Head of caudate nucleus (tissue), 42 donors: ENCODE data around the gene ANKRA2.
A peak's percentile ranks its signal among the peaks of the same experiment; 100 is the strongest.

Source experiments
- DNase-seq, 42 donors: peaks; one replicate each; pipeline versions ENCODE4 v3.0.0 to v3.0.0-alpha.2; 2020 to 2021; ENCODE audit warnings: mixed read lengths in 7 of 42
- intact Hi-C: fragments of 100-400 bp; cut with DNase I; formaldehyde crosslinking; loops from one replicate; pipeline ENCODE4 v1.15.0; 2022

Gene ANKRA2

GRCh38 chr5:73564018-73564417, 1.4 kb downstream of the ANKRA2 start:
- DNase-seq, result no peak
- intact Hi-C loops, result no loop called here

GRCh38 chr5:73558950-73559349, 6.5 kb downstream of the ANKRA2 start:
- DNase-seq, result no peak
- intact Hi-C loops, result no loop called here

DNA sequence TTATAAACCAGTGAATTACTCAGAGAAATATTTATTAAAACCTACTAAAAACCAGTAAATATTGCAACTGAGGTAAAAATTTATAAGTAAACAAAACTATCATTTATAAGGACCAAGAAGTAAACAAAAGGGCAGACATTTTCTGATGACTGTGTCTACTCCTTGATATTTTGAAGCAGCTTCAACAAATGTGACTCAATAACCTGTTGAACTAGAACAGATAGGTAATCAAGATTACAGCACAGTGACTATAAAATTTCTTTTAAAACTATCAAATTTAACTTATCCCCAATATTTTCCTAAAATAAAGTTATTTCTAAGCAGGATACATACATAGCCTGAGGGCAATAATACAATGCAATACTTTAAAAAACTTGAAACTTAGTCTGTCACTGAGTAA, 12.8 kb downstream of the ANKRA2 start:
- intact Hi-C loops, result no loop called here
- DNase-seq, result no peak

DNA sequence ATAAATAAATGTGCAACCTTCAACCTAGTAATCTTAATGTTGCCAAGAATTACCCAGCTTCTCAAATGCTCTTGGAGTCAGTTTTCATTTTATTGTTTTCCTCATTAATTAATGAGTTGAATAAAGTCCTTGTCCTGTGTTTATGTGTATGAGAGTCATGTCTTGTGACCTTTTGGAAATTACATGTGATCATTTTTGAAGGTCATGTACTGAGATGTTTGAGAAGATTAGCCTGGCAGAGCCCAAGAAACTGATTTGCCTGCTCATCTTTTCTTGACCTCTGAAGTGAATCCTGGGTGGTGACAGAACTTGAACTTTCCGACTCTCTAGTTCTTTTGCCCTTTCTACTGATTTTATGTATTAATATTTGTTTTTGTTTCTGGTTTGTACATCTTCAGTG, 15.4 kb downstream of the ANKRA2 start:
- no peak for DNase-seq
- intact Hi-C loops, result no loop called here

- DNase-seq, result no peak
- intact Hi-C loops, result no loop called here
Observed at GRCh38 chr5:73545403-73545779, 20.0 kb downstream of the ANKRA2 start.

GRCh38 chr5:73544429-73545402, 20.7 kb downstream of the ANKRA2 start:
- intact Hi-C loops, result no loop called here
- no peak for DNase-seq

GRCh38 chr5:73542020-73542419, 23.4 kb downstream of the ANKRA2 start:
- no peak for DNase-seq
- intact Hi-C loops, result no loop called here

GRCh38 chr5:73540192-73540591, 25.2 kb downstream of the ANKRA2 start:
- intact Hi-C loops, result no loop called here
- no peak for DNase-seq

DNA sequence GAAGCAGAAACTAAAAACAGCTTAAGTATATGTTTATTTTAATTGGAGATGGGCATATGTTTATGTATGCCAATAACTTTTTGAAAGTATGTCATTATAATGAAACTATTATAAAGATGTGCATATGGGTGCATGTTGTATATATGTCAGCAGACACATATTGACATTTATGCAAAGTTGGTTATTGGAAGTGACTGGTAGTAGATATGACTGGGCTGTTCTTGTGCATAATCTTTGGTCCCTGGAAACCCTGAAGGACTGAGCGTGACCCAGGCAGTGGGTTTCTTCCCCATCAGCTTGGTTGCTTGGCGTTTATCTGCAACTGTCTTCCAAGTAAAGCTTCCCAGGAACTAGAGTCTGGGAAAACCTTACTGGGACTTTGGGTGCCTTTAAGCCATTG, 25.7 kb downstream of the ANKRA2 start:
- intact Hi-C loops, result no loop called here
- DNase-seq, result no peak

DNA sequence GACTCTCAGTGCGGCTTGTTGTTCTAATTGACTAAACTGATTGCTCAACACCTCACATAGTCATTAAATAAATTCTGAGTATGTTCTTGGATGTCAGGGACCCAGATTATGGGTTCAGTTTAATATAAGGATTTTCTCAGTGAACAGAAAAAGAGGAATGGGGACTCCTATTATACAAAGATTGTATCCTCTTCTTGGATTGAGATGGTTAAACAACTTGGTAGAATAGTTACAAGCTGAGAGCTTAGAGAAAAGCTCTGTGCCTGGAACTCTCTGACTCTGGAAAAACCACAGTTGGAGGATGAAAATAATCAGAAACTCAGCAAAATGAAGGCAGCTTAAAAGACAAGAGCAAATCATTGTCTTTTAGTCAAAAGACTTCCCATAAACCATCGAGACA, 30.5 kb downstream of the ANKRA2 start:
- intact Hi-C loops, result no loop called here
- no peak for DNase-seq

DNA sequence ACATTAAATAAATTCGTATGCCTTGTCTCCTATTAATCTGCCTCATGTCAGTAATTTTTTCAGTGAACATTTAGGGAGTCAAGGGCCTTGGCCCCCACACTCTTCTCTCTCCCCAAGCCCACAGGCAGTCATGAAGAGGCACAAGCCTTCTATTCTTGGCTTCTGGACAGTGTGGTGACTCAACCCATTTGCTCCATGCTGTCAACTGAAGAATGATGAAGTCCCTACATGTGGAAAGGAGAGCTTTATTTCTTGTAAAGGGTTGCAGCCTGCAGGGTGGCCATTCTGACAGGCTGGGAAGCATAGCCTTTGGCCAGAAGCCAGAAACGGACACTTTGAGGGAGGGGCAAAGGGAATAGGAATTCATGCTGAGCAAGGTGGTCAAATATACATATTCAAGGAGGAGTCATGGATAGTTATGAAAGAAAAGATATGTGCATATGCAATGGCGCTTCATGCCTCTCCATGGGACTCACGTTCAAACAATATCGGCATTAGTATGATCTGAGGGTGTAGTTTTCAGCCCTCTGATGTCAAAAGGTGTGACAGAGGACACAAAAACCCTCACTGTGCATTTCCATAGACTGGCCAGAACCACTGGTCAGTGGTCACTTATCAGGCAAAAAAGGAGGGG, 31.3 kb downstream of the ANKRA2 start:
- DNase-seq, result no peak
- intact Hi-C loops, result no loop called here

DNA sequence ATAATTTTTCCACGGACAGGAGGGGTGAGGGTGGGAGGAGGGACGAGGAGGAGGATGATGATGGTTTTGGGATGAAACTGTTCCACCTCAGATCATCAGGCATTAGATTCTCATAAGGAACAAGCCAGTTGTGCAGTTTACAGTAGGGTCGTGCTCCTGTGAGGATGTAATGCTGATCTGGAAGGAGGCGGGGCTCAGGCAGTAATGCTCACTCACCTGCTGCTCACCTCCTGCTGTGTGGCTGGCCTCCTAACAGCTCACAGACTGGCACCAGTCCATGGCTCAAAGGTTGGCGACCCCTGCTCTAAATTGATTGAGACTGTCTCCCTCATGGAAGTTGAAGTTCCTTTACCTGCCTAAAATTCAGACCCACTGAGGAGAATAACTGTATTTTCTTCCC, 33.2 kb downstream of the ANKRA2 start:
- DNase-seq, result no peak
- intact Hi-C loops, result no loop called here

DNA sequence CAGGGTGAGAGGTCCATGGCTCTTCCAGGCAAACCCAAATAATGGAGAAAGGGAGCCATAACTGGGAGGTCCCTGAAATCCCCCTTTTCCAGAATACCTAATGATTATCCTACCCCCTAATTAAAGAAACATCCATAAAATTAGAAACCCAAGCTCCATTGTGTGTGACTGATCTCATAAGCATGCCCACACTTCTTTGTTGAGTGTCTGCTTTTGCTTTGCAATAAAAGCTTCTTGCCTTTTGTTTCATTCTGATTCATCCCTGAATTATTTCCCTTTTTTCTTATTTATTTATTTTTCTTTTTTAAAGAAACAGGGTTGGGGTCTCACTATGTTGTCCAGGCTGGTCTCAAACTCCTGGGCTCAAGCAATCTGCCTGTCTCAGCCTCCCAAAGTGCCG, 34.1 kb downstream of the ANKRA2 start:
- intact Hi-C loops, result no loop called here
- DNase-seq, result no peak

GRCh38 chr5:73529081-73529480, 36.4 kb downstream of the ANKRA2 start:
- no peak for DNase-seq
- intact Hi-C loops, result no loop called here

DNA sequence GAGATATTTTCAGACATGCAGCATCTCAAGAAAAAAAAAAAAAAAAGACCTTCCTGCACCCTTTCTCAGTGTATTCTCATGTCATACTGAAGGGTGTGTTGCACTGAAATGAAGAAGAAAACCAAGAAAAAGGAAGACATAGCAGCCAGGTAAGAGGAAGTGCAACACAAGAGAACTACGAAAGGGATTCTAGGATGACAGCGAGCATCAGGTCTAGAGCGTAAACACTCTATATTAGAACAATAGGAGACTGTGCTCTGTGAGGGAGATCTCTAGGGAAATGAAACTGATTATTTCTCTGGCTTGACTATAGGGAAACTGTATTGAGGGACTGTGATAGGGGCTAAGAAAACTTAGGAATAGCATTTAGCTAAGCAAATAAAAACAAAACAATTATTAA, 37.2 kb downstream of the ANKRA2 start:
- intact Hi-C loops, result no loop called here
- DNase-seq, result no peak

- DNase-seq, result no peak
- intact Hi-C loops, result no loop called here
Observed at GRCh38 chr5:73525606-73526203, 39.7 kb downstream of the ANKRA2 start.

GRCh38 chr5:73523861-73524260, 41.6 kb downstream of the ANKRA2 start:
- intact Hi-C loops, result no loop called here
- no peak for DNase-seq

DNA sequence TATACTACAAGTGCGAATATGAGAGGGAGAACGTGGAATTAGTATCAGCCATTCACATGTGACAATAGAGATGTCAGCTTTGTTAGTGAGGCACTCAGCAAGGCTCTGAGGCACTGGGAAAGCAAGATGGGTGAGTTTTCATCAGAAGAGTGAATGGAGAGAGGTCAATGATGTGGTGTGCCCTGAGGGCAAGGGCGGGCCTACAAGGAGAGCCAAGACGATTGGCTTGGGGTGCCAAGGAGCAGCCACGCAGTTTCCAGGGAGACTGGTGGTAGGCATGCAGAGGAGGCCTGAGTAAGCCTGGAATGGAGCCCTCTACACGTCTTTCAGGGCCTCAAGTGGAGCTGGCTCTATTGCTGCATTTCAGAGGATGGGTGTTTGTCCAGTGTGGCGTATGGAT, 42.5 kb downstream of the ANKRA2 start:
- intact Hi-C loops, result no loop called here
- no peak for DNase-seq

GRCh38 chr5:73519531-73520283, 45.7 kb downstream of the ANKRA2 start:
- DNase-seq, result peak in 41 of 42 donors; percentile 16 to 88 (median 72)
- intact Hi-C loops, result no loop called here

- no peak for DNase-seq
- intact Hi-C loops, result no loop called here
Observed at GRCh38 chr5:73515232-73515631, 50.2 kb downstream of the ANKRA2 start.
